Stimulated activated CD4-positive, alpha-beta T cell treated with anti-CD3 and anti-CD28 coated beads, Interleukin-12 subunit alpha, Interleukin-12 subunit beta, amount 100 ng/mL, for 24 hours (primary cell): ENCODE measurements around the gene FAR2.
"Not testable (repeated sequence)": the region's sequence is repeated elsewhere in the genome, so short reads cannot be mapped to it uniquely, and the experiment has no call there.

ENCODE experiments used
- DNase-seq, 2 experiments: peaks; one replicate each; pipeline ENCODE4 v3.0.0-alpha.2; 2020; ENCODE audit warnings: low read depth in 2 of 2

FAR2 gene

GRCh38 chr12:29152981-29153630 is 4.0 kb downstream of the FAR2 start:
- DNase-seq: no peak

GRCh38 chr12:29155079-29155478 is 6.0 kb downstream of the FAR2 start:
- no peak for DNase-seq

- no peak for DNase-seq
Measured at GRCh38 chr12:29157486-29157946, 8.4 kb downstream of the FAR2 start.

GRCh38 chr12:29158115-29158763 is 9.2 kb downstream of the FAR2 start:
- no peak for DNase-seq

- DNase-seq: no peak
Measured at GRCh38 chr12:29159661-29160060, 10.6 kb downstream of the FAR2 start.

- DNase-seq: no peak
Measured at GRCh38 chr12:29160230-29160629, 11.2 kb downstream of the FAR2 start.

GRCh38 chr12:29163146-29163545 is 14.1 kb downstream of the FAR2 start:
- DNase-seq: no peak

GRCh38 chr12:29164477-29165393 is 15.7 kb downstream of the FAR2 start:
- DNase-seq: no peak

- DNase-seq: no peak
Measured at GRCh38 chr12:29167445-29167844, 18.4 kb downstream of the FAR2 start.

GRCh38 chr12:29167988-29168387 is 18.9 kb downstream of the FAR2 start:
- DNase-seq: no peak

GRCh38 chr12:29169978-29170377 is 20.9 kb downstream of the FAR2 start:
- DNase-seq: not testable (repeated sequence)

- not testable (repeated sequence) for DNase-seq
Measured at GRCh38 chr12:29170478-29171084, 21.5 kb downstream of the FAR2 start.

- DNase-seq: no peak
Measured at GRCh38 chr12:29171421-29172258, 22.6 kb downstream of the FAR2 start.

- DNase-seq: no peak
Measured at GRCh38 chr12:29176941-29177340, 27.9 kb downstream of the FAR2 start.

GRCh38 chr12:29182247-29182646 is 33.2 kb downstream of the FAR2 start:
- DNase-seq: not testable (repeated sequence)

GRCh38 chr12:29187756-29188155 is 38.7 kb downstream of the FAR2 start:
- no peak for DNase-seq

GRCh38 chr12:29191267-29191850 is 42.3 kb downstream of the FAR2 start:
- no peak for DNase-seq

- DNase-seq: no peak
Measured at GRCh38 chr12:29198901-29199300, 49.8 kb downstream of the FAR2 start.

GRCh38 chr12:29200586-29200985 is 51.5 kb downstream of the FAR2 start:
- DNase-seq: no peak

- DNase-seq: no peak
Measured at GRCh38 chr12:29201296-29201695, 52.2 kb downstream of the FAR2 start.

- no peak for DNase-seq
Measured at GRCh38 chr12:29201746-29202145, 52.7 kb downstream of the FAR2 start.
